AG09319 (cell line): ENCODE data around the gene TMEM14B.
A peak's percentile ranks its signal among the peaks of the same experiment; 100 is the strongest.
"Not testable (repeated sequence)": the region's sequence is repeated elsewhere in the genome, so short reads cannot be mapped to it uniquely, and the experiment has no call there.

ENCODE experiments used
- DNase-seq: peaks from one replicate; pipeline ENCODE4 v3.0.0-alpha.2; 2010; ENCODE audit warnings: low read depth; ENCODE audit errors: extremely low read depth
- TF ChIP-seq, protein P1 (sequence below): IDR thresholded peaks from 2 replicates; pipeline ENCODE4 v1.5.1; 2011; ENCODE audit warnings: low read depth, mild to moderate bottlenecking, inconsistent platforms, low read length, moderate library complexity

TMEM14B gene

DNA sequence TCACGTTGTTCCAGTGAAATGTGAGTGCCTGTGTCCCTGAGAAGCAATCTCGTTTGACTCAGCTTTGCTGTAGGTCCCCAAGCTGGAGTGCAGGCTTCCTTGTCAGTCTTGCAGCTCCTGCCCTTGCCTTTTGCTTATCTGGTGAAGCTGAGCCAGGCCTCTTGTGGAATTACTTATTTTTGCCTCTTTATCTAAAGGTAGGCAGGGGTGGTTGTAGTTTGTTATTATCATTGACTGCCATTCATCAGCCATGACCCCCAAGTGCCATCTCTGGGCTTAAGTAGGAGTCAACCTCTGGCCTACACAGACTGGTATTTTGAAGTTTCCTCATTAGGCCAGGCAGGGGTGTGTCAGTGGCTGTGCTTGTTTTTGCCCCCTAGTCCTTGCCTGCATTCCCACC lies 2.1 kb downstream of the TMEM14B start:
- TF ChIP-seq, protein P1, sequence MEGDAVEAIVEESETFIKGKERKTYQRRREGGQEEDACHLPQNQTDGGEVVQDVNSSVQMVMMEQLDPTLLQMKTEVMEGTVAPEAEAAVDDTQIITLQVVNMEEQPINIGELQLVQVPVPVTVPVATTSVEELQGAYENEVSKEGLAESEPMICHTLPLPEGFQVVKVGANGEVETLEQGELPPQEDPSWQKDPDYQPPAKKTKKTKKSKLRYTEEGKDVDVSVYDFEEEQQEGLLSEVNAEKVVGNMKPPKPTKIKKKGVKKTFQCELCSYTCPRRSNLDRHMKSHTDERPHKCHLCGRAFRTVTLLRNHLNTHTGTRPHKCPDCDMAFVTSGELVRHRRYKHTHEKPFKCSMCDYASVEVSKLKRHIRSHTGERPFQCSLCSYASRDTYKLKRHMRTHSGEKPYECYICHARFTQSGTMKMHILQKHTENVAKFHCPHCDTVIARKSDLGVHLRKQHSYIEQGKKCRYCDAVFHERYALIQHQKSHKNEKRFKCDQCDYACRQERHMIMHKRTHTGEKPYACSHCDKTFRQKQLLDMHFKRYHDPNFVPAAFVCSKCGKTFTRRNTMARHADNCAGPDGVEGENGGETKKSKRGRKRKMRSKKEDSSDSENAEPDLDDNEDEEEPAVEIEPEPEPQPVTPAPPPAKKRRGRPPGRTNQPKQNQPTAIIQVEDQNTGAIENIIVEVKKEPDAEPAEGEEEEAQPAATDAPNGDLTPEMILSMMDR, result no peak
- no peak for DNase-seq

DNA sequence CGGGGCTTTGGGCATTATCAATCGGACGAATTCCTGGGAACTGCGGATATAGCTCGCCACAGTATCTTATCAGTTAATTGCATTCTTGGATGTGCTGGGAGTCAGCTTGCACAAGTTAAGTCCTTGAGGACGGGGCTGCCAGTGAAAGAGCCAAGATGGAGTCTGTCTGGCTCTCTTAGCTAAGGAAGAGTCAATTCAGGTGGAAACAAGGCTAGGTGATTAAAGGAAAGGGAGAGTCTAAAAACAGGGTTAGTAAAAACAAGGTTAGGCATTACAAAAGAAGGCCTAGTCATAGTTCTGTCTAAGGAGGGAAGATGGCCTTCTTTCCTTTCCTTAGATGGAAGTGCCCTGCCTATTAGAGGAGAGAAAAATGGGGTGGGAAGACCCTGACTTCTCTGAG lies 3.0 kb downstream of the TMEM14B start:
- not testable (repeated sequence) for DNase-seq

DNA sequence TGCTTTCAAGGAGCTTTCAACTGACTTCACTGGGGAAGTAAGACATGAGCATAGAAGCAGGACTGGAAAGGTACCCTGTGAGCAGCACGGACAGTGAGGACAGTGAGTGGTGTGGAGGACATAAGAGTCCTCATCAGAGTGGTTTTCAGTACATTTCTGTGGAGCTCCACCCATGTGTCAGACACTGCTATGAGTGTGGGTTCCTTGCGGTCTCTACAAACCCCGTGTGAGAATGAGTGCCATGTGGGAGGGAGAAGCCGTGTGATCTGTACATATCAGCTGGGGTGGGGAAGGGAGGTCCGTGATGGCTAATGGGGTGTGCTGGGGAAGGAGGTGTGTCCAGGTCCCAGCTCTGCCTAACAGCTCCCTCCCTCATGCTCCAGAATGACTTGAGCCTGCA lies 4.2 kb downstream of the TMEM14B start:
- not testable (repeated sequence) for DNase-seq

DNA sequence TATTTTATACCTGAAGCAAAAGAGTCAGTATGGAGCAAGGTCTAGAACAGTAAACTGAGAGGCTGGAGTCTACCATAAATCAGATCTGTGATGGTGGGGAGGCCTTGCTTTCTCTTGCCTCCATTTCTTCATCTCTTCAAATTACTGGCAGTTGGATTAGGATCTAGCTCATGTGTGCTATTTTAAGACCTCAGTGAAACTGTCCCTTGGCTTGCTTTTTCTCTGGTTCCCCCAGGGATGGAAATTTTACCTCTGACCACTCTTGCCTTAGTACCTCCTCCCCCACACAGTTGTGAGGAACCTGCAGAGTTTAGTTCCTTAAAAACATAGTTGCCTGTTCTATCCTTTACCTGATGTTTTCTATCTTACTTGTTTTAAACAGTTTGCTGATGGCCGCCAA lies 8.5 kb downstream of the TMEM14B start:
- TF ChIP-seq, protein P1, result no peak
- no peak for DNase-seq

DNA sequence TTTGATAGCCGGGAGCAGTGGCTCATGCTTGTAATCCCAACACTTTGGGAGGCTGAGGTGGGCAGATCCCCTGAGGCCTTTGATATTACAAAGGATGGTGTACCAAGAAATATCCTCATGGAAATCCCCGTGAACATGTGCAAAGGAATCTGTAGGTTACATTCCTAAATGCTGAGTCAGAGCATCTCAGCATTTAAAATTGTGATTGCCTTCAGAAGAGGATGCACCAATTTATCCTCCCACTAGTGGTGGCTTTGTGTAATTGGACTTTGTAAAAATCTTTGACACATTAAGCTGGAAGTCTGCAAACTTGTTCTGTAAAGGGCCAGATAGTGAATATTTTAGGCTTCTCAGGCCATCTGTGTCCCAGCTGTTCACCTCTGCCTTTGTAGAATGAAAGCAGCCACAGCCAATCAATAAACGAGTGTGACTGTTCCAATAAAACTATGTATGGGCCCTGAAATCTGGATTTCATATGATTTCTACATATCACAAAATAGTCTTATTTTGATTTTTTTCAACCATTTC lies 11.8 kb downstream of the TMEM14B start:
- TF ChIP-seq, protein P1, result peak; percentile 48
- DNase-seq, result peak; percentile 32

DNA sequence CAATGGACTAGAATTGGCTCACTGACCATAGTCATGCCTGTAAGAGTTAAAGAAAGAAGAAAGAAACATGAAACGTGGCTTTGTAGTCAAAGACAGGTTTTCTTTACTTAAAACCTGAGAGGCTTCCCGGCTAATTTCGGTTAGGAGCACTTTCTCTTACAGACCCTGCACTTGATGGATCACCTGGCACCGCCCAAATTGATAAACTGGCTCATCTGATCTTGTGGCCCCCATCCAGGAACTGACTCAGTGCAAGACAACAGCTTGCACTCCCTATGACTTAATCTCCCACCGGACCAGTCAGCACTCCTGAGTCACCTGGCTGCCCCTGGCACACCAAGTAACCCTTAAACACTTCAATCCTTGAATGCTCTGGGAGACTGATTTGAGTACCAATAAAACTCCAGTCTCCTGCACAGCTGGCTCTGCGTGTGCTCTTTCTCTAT lies 12.3 kb downstream of the TMEM14B start:
- TF ChIP-seq, protein P1, result no peak
- DNase-seq, result no peak

DNA sequence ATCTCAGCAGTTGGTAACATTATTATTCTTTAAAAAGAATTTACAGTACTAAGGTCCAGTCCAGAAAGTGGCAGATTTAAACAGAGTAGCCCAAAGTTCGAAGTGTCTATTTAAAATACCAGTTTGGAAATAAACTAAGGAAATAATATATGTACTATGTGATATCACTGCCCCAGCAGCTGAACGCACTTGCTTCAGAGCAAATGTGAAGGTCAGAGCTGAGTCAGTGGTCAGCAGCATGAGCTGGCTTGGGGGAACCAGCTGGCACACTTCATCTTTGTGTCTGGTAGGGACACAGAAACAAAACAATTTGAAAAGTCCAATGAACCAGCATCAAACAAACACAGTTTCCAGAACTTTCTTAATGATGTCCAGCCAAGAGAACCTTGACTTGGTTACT lies 15.4 kb downstream of the TMEM14B start:
- TF ChIP-seq, protein P1, result no peak
- no peak for DNase-seq

DNA sequence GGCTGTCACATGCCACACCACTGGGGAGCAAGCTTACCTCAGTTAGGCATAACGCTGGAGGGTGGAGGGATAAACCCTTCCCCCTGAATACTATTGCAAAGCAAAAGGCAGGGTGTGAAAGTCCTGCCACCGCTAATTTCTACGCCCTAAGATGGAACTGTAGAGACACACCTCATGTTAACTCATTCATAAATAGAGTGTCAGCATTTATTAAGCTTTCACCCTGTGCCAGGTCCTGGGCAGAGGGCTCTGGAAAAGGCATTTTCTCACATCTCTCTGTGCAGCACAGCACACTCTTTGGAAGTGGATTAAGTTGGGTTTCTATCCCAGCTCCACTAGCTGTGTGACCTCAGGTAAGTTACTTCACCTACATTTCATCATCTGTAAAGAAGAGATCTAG lies 21.8 kb downstream of the TMEM14B start:
- no peak for DNase-seq
- TF ChIP-seq, protein P1, result no peak
